ENCODE data around the gene STIMATE. TPM values are rescaled to one million over a fixed set of nuclear protein-coding genes. Genes with fewer than 3 reads are reported as not detected.

Gene STIMATE
- total and polyA plus RNA-seq, 8 donors = 5.0 to 19.9 (median 13.6) TPM

DNA sequence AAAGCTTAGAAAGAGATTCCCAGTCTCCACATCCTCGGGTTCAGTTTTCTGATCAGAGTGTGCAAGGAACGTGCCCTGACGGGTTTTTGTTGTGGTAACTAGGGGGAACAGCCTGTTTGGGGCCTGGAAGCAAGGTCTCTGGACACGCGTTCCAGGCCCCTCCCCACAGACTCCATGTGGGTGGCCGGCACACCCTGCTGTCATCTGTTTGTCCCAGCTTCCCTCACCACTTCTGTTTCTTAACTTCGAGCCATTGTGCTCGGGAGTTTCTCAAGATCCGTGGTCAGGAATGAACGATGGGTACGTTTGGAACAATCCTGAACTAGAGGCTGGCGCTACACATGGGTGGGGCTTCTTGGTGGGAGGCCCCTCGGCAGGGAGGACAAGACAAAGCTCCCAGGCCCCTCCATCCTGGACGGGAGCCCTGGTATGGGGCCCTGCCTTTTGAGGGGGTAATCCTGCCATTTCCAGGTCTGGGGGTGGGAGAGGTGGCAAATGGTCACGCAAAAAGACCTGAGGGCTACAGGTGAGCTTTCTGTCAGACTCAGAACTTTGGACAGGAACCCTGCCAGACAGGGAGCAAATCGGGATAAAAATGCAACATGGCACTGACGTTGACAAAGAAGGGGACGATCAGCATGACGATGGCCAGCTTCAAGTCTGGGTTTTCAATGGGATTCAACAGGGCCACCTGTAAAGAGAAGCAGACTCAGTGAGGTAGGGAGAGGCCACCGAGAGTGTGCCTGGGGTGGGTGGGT, 54.1 kb downstream of the STIMATE start:
- H3K27ac ChIP-seq = no peak overlapping the region
- H3K4me1 ChIP-seq = peaks cover 0 to 8% (median 4%) of the 10 kb centered on the region in 3 donors
- no peaks in the 10 kb centered on the region for H3K27me3 ChIP-seq
- WGBS, 2 donors = 86 to 87% methylated on average over 20 of the region's 20 CpGs
- intact Hi-C loops (cut with DNase I) = no loop called here
- FAIRE-seq (no peak), ATAC-seq (no peak), DNase-seq (no peak)
- no peak overlapping the region for H3K4me3 ChIP-seq
- H3K36me3 ChIP-seq = peaks cover 0 to 4% (median 2%) of the 10 kb centered on the region in 3 donors
- H3K9me3 ChIP-seq = no peaks in the 10 kb centered on the region
- TF ChIP-seq, protein P1, sequence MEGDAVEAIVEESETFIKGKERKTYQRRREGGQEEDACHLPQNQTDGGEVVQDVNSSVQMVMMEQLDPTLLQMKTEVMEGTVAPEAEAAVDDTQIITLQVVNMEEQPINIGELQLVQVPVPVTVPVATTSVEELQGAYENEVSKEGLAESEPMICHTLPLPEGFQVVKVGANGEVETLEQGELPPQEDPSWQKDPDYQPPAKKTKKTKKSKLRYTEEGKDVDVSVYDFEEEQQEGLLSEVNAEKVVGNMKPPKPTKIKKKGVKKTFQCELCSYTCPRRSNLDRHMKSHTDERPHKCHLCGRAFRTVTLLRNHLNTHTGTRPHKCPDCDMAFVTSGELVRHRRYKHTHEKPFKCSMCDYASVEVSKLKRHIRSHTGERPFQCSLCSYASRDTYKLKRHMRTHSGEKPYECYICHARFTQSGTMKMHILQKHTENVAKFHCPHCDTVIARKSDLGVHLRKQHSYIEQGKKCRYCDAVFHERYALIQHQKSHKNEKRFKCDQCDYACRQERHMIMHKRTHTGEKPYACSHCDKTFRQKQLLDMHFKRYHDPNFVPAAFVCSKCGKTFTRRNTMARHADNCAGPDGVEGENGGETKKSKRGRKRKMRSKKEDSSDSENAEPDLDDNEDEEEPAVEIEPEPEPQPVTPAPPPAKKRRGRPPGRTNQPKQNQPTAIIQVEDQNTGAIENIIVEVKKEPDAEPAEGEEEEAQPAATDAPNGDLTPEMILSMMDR (IDR thresholded peaks at IDR 0.05) = no peak

DNA sequence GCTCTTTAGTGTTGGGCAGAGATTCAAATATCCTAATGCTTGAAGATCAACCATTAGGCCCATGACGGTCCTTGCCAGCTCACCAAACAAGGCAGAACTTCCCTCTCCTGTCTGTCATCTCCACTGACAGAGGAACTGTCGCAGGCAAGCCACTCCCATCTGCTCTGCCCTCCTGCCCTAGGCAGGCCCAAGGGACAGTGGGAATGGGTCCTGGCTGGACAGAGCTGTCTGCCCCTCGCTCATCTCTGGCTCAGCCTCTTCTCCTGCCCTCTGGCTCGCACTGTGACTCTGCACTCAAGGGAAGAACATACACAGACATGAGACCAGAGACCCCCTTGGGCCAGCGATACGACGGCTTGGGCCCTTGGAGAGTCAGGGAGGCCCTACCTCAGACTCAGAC, 54.9 kb downstream of the STIMATE start:
- H3K27ac ChIP-seq = no peak overlapping the region
- no peak overlapping the region for H3K4me3 ChIP-seq
- intact Hi-C loops (cut with DNase I) = no loop called here
- no peaks in the 10 kb centered on the region for H3K9me3 ChIP-seq
- DNase-seq (no peak), ATAC-seq (no peak), FAIRE-seq (no peak)
- no peaks in the 10 kb centered on the region for H3K27me3 ChIP-seq
- TF ChIP-seq, protein P1 (IDR thresholded peaks at IDR 0.05) = no peak
- peaks cover 0 to 8% (median 4%) of the 10 kb centered on the region in 3 donors for H3K4me1 ChIP-seq
- peaks cover 0 to 4% (median 2%) of the 10 kb centered on the region in 3 donors for H3K36me3 ChIP-seq
- 78 to 79% methylated on average over 7 of the region's 7 CpGs for WGBS, 2 donors

DNA sequence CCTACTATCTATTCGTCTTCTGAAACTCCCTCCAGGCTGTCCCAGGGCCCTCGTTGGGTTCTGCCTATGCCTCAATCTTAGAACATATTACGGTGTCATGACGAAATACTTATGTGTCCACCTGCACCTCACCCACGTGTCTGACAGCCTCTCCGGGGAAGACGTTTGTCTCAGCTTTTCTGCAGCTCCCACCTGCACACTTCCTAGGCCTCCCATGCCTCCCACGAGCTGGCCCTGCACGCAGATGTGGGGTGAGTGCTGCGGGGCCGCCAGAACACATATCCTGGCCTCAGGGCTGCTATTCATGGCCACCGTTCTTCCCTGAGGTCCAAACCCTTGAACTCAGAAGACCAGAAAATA, 55.4 kb downstream of the STIMATE start:
- FAIRE-seq (no peak), ATAC-seq (no peak)
- H3K27me3 ChIP-seq = no peaks in the 10 kb centered on the region

DNA sequence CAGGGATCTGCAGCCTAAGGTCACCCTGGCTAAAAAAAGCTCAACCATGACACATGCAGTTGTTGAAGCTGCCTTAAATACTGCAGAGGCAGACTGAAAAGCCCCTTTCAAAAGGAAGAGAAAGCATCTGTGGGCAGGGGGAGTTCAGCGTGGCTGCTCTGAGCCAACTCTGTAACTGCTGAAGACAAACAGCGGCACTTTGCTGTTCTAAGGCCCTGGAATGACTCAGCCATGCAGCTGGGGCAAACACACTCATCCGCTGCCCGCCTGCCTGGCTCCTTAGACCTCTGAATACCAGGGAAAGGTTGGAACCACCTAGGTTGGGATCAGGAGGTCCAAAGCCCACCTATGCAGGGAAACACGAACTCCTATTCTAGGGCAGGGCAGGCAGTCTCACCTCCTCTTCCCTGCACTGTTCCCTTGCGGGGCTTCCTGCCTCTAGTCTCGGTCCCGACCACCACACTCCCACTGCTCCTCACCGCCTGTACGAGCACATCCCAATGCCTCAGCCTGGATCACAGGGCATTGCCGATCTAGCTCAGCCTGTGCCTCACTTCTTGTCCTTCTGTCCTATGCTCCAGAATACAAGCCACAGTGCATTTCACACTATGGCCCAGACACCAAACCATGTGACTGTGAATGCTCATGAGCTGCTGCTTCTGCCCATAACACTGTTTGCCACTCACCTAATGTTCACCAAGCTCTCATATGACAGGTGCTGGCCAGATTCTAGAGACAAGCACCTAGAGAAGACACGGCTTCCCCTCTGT, 56.0 kb downstream of the STIMATE start:
- WGBS, 2 donors = 94 to 96% methylated on average over 10 to 12 of the region's 12 CpGs
- peak in 1 of 6 donors; percentile 2 for DNase-seq
- H3K27ac ChIP-seq = no peak overlapping the region
- H3K36me3 ChIP-seq = peaks cover 0 to 4% (median 2%) of the 10 kb centered on the region in 3 donors
- FAIRE-seq = no peak
- H3K9me3 ChIP-seq = no peaks in the 10 kb centered on the region
- ATAC-seq = no peak
- no peaks in the 10 kb centered on the region for H3K27me3 ChIP-seq
- TF ChIP-seq, protein P1 (IDR thresholded peaks at IDR 0.05) = no peak
- peaks cover 0 to 8% (median 4%) of the 10 kb centered on the region in 3 donors for H3K4me1 ChIP-seq
- intact Hi-C loops (cut with DNase I) = no loop called here
- H3K4me3 ChIP-seq = no peak overlapping the region

More for the DNA sequence above, 55.4 kb downstream of the STIMATE start:
- peaks cover 0 to 8% (median 4%) of the 10 kb centered on the region in 3 donors for H3K4me1 ChIP-seq
- no peak overlapping the region for H3K27ac ChIP-seq
- intact Hi-C loops (cut with DNase I) = no loop called here
- no peak overlapping the region for H3K4me3 ChIP-seq
- H3K36me3 ChIP-seq = peaks cover 0 to 4% (median 2%) of the 10 kb centered on the region in 3 donors
- TF ChIP-seq, protein P1 (IDR thresholded peaks at IDR 0.05) = no peak
- 77 to 86% methylated on average over 12 of the region's 12 CpGs for WGBS, 2 donors
- peak in 1 of 6 donors; percentile 5 for DNase-seq
- H3K9me3 ChIP-seq = no peaks in the 10 kb centered on the region
